GM21717 (cell line): ENCODE measurements around the gene C11orf71.

Source experiments
- ATAC-seq: cut with Tn5 transposase; IDR thresholded peaks from one replicate; pipeline ENCODE4 v1.9.1; 2021; ENCODE audit warnings: mild to moderate bottlenecking, moderate library complexity; ENCODE audit not compliant: unreplicated experiment

The C11orf71 gene

DNA sequence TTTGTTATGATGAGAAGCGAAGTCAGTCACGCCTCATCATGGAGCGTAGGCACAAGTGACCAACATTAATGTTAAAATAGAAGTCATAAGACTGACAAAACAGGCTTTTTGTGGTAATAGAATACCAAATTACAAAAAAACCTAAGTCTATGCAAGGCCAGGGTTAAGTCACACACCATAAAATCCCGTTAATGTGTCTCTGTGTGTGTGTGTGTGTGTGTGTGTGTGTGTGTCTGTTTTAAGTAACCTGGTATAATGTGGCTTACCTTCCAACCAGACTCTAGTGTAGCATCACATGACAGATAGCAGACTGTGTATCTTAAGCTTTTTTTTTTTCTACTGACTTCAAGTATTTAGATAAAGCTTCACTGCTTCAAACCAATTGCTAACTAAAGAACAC lies 38.0 kb downstream of the C11orf71 start:
- no peak for ATAC-seq

DNA sequence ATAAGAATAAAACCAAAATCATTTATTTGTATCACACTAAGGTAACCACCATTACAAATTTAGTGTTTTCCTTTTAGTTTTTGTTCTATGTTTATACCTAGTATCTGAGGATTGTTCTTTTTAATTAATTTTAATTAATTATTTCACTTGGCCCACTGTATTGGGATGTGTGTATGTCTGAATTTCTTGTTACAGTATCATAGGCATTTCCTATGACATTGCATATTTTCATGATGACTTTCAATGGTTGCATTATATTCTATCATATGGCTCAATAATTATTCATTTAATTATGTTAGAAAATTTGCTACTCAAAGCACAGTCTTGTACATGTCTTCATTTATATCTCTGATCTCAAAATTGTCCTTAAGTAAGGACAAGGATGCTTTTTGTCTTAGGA lies 41.0 kb downstream of the C11orf71 start:
- ATAC-seq, result no peak

DNA sequence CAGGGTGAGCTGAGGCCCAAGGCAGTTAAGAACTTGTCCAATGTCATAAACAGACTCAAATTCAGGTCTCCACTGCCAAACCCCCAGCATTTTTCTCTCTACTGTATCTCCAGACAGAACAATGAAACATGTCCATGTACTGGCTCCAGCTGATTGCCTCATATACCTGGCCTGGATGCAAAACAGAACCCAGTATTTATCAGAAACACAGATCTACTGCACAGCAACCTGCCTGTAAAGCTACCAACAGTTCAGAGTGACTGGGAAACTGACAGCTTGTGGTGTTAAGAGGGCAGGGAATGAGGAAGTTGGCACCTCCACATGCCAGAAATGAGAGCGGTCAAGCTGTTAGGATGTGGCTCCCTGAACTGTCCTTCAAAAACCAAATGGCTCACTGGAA lies 41.6 kb downstream of the C11orf71 start:
- ATAC-seq, result no peak

DNA sequence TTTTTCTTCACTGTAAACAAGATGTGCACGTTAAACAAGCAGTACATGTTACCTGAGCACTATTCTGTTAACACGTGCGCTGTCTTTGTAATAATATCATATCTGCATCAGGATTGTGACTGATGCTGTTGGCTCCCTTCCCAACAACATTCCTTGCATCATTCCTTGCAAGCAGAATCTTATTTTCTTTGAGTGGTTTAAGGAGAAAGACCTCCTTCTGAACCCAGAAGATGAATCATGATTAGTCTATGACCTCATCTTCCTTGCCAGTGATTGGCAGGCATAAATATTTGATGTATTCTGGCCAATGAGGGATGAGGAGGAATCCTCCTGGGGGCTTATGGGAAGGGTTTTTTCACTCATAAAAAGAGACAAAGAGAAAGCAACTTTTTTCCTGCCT lies 46.2 kb downstream of the C11orf71 start:
- ATAC-seq, result no peak

DNA sequence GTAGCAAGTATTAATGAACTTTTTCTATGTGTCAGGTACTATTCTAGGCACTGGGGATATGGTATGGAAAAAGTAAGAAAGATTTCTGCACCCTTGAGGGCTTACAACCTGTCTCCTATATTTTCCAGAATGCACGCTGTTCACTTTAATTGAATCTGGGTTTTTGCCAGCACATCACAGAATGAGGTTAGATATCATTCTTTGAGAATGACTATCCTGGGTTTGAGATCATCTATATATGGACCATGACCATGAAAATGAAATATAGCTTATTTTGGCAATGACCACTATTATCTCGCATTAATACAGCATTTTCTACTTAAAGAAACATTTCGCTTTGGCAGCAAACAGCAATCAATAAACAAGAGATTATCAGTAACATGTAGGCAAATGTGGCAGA lies 46.9 kb downstream of the C11orf71 start:
- ATAC-seq, result no peak

DNA sequence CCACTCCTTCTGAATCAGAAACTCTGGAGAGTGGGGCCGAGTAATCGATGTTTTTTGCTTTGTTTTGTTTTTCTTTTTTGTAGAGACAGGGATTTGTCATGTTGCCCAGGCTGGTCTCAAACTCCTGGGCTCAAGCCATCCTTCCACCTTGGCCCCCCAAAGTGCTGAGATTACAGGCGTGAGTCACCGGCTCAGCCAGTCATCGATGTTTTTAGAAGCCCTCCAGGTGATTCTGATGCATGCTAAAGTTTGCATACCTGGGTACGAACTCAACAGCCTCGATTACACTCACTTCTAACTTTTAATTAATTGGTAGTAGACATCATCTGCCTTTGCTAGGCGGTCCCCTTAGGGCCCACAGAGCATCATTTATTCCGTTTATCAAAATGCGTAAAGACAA lies 50.3 kb downstream of the C11orf71 start:
- ATAC-seq, result no peak
